Ovary (tissue), 9 donors: ENCODE data around the gene KCND3. TPM values are rescaled to one million over a fixed set of nuclear protein-coding genes. Genes with fewer than 3 reads are reported as not detected.

Source experiments
- DNase-seq, 5 donors: peaks; one replicate each; pipeline ENCODE4 v3.0.0-alpha.2; 2019 to 2020
- H3K27ac ChIP-seq, 2 donors: fragments of 200-600 bp; one replicate each; pipeline versions ENCODE4 v1.5.1 to v1.8.0; 2019 to 2022
- H3K27me3 ChIP-seq: fragments of 200-600 bp; one replicate; pipeline ENCODE4 v1.8.0; 2022
- H3K36me3 ChIP-seq: fragments of 200-600 bp; sonication (generic); one replicate; pipeline ENCODE4 v1.5.1; 2019
- H3K4me1 ChIP-seq: one replicate; pipeline ENCODE4 v1.8.1; 2013; ENCODE audit warnings: mild to moderate bottlenecking, moderate library complexity; ENCODE audit not compliant: insufficient read depth
- H3K4me3 ChIP-seq: fragments of 200-600 bp; sonication (generic); one replicate; pipeline ENCODE4 v1.5.1; 2017
- H3K9me3 ChIP-seq, 2 donors: fragments of 200-600 bp in 1 of 2; sonication (generic) in 1 of 2; one replicate each; pipeline versions ENCODE4 v1.5.1 to v1.8.1; 2013 to 2019; ENCODE audit warnings: mild to moderate bottlenecking in 1 of 2, moderate library complexity in 1 of 2
- EP300 ChIP-seq: sonication (generic); formaldehyde crosslinking; IDR thresholded peaks from one replicate; pipeline ENCODE4 v1.6.1; 2017; ENCODE audit warnings: antibody characterized with exemption
- POLR2A ChIP-seq: fragments of 450-650 bp; IDR thresholded peaks from one replicate; pipeline ENCODE4 v1.6.1; 2017; ENCODE audit warnings: antibody characterized with exemption, mild to moderate bottlenecking, moderate library complexity
- WGBS, 3 donors: extraction: QIAGEN DNeasy Blood & Tissue Kit in 1 of 3; methylation state at CpG; one replicate each; pipeline versions ENCODE4 v1.1.5 to v1.1.7; 2013 to 2017; 5-methylcytosine and 5-hydroxymethylcytosine counted together
- intact Hi-C, 4 donors: fragments of 100-400 bp; cut with DNase I; formaldehyde crosslinking; loops; one replicate each; pipeline versions ENCODE4 v1.11.0 to v1.15.1; 2022 to 2023
- polyA plus RNA-seq, 2 donors: library from polyadenylated mRNA; stranded (reverse); fragments of 200-250 nt in 1 of 2; fragments of 350-450 nt in 1 of 2; fragmentation: Illumina TruSeq in 1 of 2; extraction: RNeasy Lipid Tissue Mini Kit (QIAGEN cat#74804) in 1 of 2; gene quantifications; one replicate each; pipeline ENCODE4 v1.2.3, GENCODE V29; 2013 to 2014
- total RNA-seq, 7 donors: library from RNA; depleted of rRNA in 2 of 7; stranded (reverse); fragments of >200 nt in 2 of 7; fragmentation: NEBNext Ultra II Directional in 3 of 7; extraction: Animal tissue kit (Norgen Biotek cat#: 25700) in 3 of 7; gene quantifications; one replicate each; pipeline versions ENCODE4 v1.1.0 to v1.2.4, GENCODE V29; 2016 to 2023
- TF ChIP-seq, protein P1 (sequence below), 3 donors: fragments of 450-650 bp in 2 of 3; fragments of 200-600 bp in 1 of 3; IDR thresholded peaks; one replicate each; pipeline versions ENCODE4 v1.5.1 to v1.8.0; 2016 to 2022; ENCODE audit warnings: antibody characterized with exemption in 3 of 3, mild to moderate bottlenecking in 1 of 3
- donor health status: DM: no; HTN: no; CAD: no; lungs with moderate emphysema.
- donor health status: DM: no; HTN: no; CAD: no.
- donor health status: Bipolar disorder and iron deficiency.
- donor health status: DM: yes; HTN: yes; CAD: no.
- donor health status: DM: no; HTN: no; CAD: no.
- donor health status: DM: yes; HTN: yes; CAD: no.

The KCND3 gene
- total and polyA plus RNA-seq, 9 donors, result 0.15 to 6.5 (median 0.60) TPM

DNA sequence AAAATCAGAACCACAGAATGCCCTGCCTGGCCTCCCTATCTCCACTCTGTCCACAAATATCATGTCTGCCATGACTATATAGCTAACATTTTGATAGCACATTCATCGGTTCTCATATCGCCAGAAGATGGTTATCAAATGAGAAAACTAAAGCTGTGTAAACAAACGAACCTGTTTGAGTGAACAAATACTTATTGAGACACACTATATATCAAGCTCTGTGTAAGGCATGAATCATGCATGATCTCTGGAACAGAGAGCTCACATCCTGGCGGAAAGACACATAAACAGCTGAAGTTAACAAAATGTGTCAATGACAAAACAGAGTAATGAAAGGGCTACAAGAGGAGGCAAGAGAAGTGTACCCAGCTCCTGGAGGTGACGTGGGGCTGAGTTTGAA is 13.1 kb downstream of the KCND3 start:
- no peaks in the 10 kb centered on the region for H3K4me1 ChIP-seq
- no peaks in the 10 kb centered on the region for H3K27me3 ChIP-seq
- H3K4me3 ChIP-seq, result no peak overlapping the region
- intact Hi-C loops, result no loop called here
- H3K27ac ChIP-seq, result no peak overlapping the region
- DNase-seq, result no peak
- H3K36me3 ChIP-seq, result no peaks in the 10 kb centered on the region
- 58 to 69% (median 60%) methylated on average over 5 of the region's 5 CpGs for WGBS, 3 donors
- TF ChIP-seq, protein P1, sequence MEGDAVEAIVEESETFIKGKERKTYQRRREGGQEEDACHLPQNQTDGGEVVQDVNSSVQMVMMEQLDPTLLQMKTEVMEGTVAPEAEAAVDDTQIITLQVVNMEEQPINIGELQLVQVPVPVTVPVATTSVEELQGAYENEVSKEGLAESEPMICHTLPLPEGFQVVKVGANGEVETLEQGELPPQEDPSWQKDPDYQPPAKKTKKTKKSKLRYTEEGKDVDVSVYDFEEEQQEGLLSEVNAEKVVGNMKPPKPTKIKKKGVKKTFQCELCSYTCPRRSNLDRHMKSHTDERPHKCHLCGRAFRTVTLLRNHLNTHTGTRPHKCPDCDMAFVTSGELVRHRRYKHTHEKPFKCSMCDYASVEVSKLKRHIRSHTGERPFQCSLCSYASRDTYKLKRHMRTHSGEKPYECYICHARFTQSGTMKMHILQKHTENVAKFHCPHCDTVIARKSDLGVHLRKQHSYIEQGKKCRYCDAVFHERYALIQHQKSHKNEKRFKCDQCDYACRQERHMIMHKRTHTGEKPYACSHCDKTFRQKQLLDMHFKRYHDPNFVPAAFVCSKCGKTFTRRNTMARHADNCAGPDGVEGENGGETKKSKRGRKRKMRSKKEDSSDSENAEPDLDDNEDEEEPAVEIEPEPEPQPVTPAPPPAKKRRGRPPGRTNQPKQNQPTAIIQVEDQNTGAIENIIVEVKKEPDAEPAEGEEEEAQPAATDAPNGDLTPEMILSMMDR (IDR thresholded peaks at IDR 0.05), result no peak
- TF ChIP-seq POLR2A (no peak), EP300 (no peak)
- no peaks in the 10 kb centered on the region for H3K9me3 ChIP-seq

GRCh38 chr1:111973150-111973790 is 16.2 kb downstream of the KCND3 start:
- no peak for TF ChIP-seq EP300
- TF ChIP-seq POLR2A, result no peak
- TF ChIP-seq, protein P1 (IDR thresholded peaks at IDR 0.05), result no peak
- Histone ChIP-seq H3K27me3 (no peaks in the 10 kb centered on the region), H3K4me3 (no peak overlapping the region), H3K27ac (no peak overlapping the region), H3K9me3 (no peaks in the 10 kb centered on the region), H3K4me1 (no peaks in the 10 kb centered on the region), H3K36me3 (no peaks in the 10 kb centered on the region)
- no peak for DNase-seq
- WGBS, 3 donors, result 52 to 72% (median 62%) methylated on average over 3 of the region's 3 CpGs
- intact Hi-C loops, result no loop called here

DNA sequence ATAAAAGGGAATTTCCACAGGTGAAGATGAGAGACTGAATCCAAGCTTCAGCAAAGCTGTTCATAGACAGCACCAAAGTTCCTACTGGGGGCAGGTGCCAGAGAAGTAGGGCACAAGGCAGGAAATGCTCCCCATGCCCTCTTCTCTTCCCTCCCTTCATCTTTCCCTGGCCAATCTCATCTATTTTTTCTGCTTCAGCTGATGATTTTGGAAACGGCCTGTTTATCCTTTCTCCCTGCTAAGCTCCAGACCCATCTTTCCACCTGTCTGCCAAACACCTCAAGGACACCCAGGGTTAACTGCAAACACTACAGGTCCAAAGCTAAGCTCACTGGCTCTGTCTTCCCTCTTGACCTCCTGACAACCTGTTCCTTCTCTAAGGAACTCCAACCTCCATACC is 18.1 kb downstream of the KCND3 start:
- Histone ChIP-seq H3K9me3 (no peaks in the 10 kb centered on the region), H3K4me1 (no peaks in the 10 kb centered on the region), H3K4me3 (no peak overlapping the region), H3K27ac (no peak overlapping the region), H3K27me3 (no peaks in the 10 kb centered on the region), H3K36me3 (no peaks in the 10 kb centered on the region)
- DNase-seq, result no peak
- WGBS, 3 donors, result 34 to 45% (median 43%) methylated on average over 1 of the region's 1 CpG
- TF ChIP-seq, protein P1 (IDR thresholded peaks at IDR 0.05), result no peak
- no peak for TF ChIP-seq EP300
- no peak for TF ChIP-seq POLR2A
- intact Hi-C loops, result no loop called here

- WGBS, 3 donors, result 41 to 74% (median 48%) methylated on average over 3 to 4 of the region's 4 CpGs
- Histone ChIP-seq H3K4me3 (no peak overlapping the region), H3K27ac (no peak overlapping the region), H3K4me1 (no peaks in the 10 kb centered on the region), H3K36me3 (no peaks in the 10 kb centered on the region), H3K9me3 (no peaks in the 10 kb centered on the region), H3K27me3 (no peaks in the 10 kb centered on the region)
- intact Hi-C loops, result no loop called here
- DNase-seq, result no peak
- TF ChIP-seq, protein P1 (IDR thresholded peaks at IDR 0.05), result no peak
- no peak for TF ChIP-seq EP300
- no peak for TF ChIP-seq POLR2A
Measured at GRCh38 chr1:111968511-111968910, 21.0 kb downstream of the KCND3 start.
